ENCODE measurements around the gene FAM135A. TPM values are rescaled to one million over a fixed set of nuclear protein-coding genes. Genes with fewer than 3 reads are reported as not detected.
A peak's percentile ranks its signal among the peaks of the same experiment; 100 is the strongest.

Gene FAM135A
- total RNA-seq, 1 donor from 2014 or later, result 19.8 TPM

DNA sequence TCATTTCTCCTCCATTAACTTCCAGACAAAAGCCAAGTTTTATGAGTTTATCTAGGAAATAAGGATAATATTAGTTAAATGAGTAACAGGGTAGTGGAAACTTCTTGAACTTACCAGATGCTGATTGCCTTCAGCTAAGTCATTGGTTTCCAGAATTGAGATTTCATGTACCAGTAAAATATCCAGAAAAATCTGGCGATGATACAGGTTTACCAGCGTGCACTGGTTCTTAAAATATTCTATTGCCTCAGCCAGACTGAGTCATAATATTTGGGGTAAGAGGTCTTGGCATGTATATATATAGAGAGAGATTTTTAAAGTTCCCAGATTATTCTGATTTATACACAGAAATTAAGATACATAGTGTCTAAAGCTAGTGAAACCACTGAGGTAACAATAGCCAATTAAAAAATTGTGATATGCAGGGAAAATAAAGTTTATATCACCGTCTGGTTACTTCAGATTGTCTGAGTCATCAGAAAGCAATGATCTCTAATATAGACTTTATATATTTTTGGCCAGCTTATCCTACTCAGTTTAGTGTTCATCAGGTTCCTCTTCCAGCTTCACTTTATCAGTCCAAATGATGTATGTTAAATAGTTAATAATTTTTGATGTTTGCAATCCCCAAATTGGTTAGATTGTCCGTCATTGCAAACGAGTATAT is 113.9 kb downstream of the FAM135A start:
- TF ChIP-seq, protein P1, sequence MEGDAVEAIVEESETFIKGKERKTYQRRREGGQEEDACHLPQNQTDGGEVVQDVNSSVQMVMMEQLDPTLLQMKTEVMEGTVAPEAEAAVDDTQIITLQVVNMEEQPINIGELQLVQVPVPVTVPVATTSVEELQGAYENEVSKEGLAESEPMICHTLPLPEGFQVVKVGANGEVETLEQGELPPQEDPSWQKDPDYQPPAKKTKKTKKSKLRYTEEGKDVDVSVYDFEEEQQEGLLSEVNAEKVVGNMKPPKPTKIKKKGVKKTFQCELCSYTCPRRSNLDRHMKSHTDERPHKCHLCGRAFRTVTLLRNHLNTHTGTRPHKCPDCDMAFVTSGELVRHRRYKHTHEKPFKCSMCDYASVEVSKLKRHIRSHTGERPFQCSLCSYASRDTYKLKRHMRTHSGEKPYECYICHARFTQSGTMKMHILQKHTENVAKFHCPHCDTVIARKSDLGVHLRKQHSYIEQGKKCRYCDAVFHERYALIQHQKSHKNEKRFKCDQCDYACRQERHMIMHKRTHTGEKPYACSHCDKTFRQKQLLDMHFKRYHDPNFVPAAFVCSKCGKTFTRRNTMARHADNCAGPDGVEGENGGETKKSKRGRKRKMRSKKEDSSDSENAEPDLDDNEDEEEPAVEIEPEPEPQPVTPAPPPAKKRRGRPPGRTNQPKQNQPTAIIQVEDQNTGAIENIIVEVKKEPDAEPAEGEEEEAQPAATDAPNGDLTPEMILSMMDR (IDR thresholded peaks at IDR 0.05; ENCODE audit: insufficient read depth, low read length, poor library complexity, severe bottlenecking), result no peak
- no peak overlapping the region for H3K4me3 ChIP-seq (ENCODE audit: low read depth, low read length)
- DNase-seq (ENCODE audit: low read depth), result no peak
- no peaks in the 10 kb centered on the region for H3K27me3 ChIP-seq (ENCODE audit: control insufficient read depth, insufficient read depth, low read length)
- no peaks in the 10 kb centered on the region for H3K36me3 ChIP-seq (ENCODE audit: control insufficient read depth, insufficient read depth, low read length)

DNA sequence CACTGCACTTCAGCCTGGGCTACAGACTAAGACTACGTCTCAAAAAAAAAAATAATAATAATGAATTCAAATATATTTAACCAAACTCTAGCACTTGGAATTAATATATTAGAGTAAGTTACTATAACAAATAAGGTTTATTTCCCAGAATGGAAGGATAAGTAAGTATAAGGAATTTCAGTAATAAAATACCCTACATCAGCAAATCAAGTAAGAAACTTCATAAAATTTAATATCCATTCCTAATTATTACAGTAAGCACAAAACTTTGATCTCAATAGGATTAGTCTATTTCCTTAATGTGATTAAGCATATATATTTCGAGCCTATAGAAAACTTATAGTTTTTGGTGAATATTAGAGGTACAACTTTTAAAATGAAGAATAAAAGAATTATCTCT is 116.7 kb downstream of the FAM135A start:
- TF ChIP-seq, protein P1 (IDR thresholded peaks at IDR 0.05; ENCODE audit: insufficient read depth, low read length, poor library complexity, severe bottlenecking), result no peak
- no peak for DNase-seq (ENCODE audit: low read depth)
- H3K36me3 ChIP-seq (ENCODE audit: control insufficient read depth, insufficient read depth, low read length), result no peaks in the 10 kb centered on the region
- H3K27me3 ChIP-seq (ENCODE audit: control insufficient read depth, insufficient read depth, low read length), result no peaks in the 10 kb centered on the region
- H3K4me3 ChIP-seq (ENCODE audit: low read depth, low read length), result no peak overlapping the region

DNA sequence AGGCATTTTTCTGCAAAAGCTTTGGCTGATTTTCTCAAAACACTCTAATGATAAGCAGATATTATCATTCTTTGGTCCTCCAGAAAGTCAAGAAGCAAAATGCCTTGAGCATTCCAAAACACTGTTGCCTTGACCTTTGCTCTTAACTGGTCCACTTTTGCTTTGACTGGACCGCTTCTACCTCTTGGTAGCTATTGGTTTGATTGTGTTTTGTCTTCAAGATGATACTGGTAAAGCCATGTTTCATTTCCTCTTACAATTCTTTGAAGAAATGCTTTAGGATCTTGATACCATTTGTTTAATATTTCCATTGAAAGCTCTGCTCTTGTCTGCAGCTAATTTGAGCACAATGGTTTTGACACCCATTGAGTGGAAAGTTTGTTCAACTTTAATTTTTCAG is 117.8 kb downstream of the FAM135A start:
- H3K27me3 ChIP-seq (ENCODE audit: control insufficient read depth, insufficient read depth, low read length), result no peaks in the 10 kb centered on the region
- no peaks in the 10 kb centered on the region for H3K36me3 ChIP-seq (ENCODE audit: control insufficient read depth, insufficient read depth, low read length)
- TF ChIP-seq, protein P1 (IDR thresholded peaks at IDR 0.05; ENCODE audit: insufficient read depth, low read length, poor library complexity, severe bottlenecking), result no peak
- no peak for DNase-seq (ENCODE audit: low read depth)
- no peak overlapping the region for H3K4me3 ChIP-seq (ENCODE audit: low read depth, low read length)

DNA sequence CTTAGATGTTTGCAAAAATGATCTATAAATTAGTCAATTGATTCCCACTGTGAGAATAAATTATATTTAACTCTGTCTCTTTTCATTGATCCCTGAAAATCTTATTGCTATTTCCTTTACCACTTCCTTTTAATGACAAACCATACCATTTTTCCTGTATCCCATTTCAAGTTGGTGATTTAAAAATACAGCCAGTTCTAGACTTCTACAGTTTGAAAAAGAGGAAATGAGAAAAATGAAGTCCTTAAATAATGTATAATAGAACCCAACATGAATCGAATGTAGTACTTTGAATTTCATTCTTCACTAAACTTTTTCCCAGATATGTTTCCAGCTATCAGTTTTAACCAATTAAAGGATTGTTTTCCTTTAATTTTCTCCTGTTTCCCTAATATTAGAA is 124.0 kb downstream of the FAM135A start:
- no peak for DNase-seq (ENCODE audit: low read depth)
- TF ChIP-seq, protein P1 (IDR thresholded peaks at IDR 0.05; ENCODE audit: insufficient read depth, low read length, poor library complexity, severe bottlenecking), result no peak
- Histone ChIP-seq H3K27me3 (ENCODE audit: control insufficient read depth, insufficient read depth, low read length) (no peaks in the 10 kb centered on the region), H3K36me3 (ENCODE audit: control insufficient read depth, insufficient read depth, low read length) (no peaks in the 10 kb centered on the region), H3K4me3 (ENCODE audit: low read depth, low read length) (no peak overlapping the region)

DNA sequence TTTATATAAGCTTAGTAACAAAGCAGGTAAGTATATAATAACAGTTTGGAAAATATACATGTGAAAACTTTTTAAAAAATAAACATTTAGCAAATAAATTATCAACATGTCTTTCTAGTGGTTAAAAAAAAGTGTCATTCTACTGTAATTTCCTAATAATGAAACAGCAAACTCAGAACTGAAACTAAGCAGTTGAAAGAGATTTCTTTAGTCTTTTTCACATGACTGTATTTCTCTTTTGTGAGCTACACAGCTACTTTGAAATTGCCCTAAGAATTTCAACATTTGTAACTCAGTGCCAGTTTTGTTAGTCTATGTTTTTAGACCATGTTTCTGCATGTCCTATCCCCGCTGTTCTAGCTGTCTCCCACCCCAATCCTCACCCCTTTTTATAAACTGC is 125.1 kb downstream of the FAM135A start:
- TF ChIP-seq, protein P1 (IDR thresholded peaks at IDR 0.05; ENCODE audit: insufficient read depth, low read length, poor library complexity, severe bottlenecking), result no peak
- H3K4me3 ChIP-seq (ENCODE audit: low read depth, low read length), result no peak overlapping the region
- no peak for DNase-seq (ENCODE audit: low read depth)
- H3K36me3 ChIP-seq (ENCODE audit: control insufficient read depth, insufficient read depth, low read length), result no peaks in the 10 kb centered on the region
- H3K27me3 ChIP-seq (ENCODE audit: control insufficient read depth, insufficient read depth, low read length), result no peaks in the 10 kb centered on the region

DNA sequence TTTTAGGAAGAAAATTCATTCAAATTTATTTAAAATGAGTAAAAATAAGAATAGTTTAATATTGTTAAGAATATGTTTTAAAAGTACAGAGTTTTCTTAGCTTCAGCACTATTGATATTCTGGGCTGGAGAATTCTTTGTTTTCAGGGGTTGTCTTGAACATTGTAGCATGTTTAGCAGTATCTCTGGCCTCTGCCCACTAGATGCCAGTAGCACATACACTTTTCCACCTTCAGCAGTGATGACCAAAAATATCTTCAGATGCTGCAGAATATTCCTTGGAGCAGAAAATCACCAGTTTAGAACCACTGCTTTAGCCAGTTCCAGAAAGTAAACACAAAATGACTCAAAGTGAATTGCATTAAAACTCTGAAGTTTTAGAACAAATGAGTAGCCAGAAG is 134.0 kb downstream of the FAM135A start:
- TF ChIP-seq, protein P1 (IDR thresholded peaks at IDR 0.05; ENCODE audit: insufficient read depth, low read length, poor library complexity, severe bottlenecking), result peak; percentile 53
- DNase-seq (ENCODE audit: low read depth), result no peak
- Histone ChIP-seq H3K4me3 (ENCODE audit: low read depth, low read length) (no peak overlapping the region), H3K36me3 (ENCODE audit: control insufficient read depth, insufficient read depth, low read length) (no peaks in the 10 kb centered on the region), H3K27me3 (ENCODE audit: control insufficient read depth, insufficient read depth, low read length) (no peaks in the 10 kb centered on the region)

Measured in kidney epithelial cell (primary cell).